HG03439 (cell line): ENCODE measurements around the gene AGBL4.

Experiments used
- ATAC-seq: cut with Tn5 transposase; IDR thresholded peaks from one replicate; pipeline ENCODE4 v1.9.1; 2021; ENCODE audit warnings: mild to moderate bottlenecking, moderate library complexity; ENCODE audit not compliant: unreplicated experiment

AGBL4 gene

DNA sequence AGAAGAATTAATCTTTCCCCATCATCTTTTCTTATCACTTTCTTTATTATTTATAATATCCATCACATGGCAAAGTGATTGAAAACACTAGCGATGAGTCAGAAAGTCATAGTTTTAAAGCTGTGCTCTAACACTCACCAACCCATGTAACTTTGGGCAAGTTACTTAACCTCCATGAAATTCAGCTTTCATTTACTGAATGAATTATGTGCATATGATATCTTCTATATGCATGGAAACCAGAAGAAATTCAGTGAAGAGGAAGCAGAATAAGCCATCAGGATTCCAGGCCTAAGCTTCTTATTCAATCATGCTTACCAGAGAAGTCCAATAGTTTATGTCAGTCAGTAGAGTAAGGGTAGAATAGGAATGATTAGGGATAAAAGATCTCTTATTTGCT is 300.1 kb downstream of the AGBL4 start:
- ATAC-seq = no peak

DNA sequence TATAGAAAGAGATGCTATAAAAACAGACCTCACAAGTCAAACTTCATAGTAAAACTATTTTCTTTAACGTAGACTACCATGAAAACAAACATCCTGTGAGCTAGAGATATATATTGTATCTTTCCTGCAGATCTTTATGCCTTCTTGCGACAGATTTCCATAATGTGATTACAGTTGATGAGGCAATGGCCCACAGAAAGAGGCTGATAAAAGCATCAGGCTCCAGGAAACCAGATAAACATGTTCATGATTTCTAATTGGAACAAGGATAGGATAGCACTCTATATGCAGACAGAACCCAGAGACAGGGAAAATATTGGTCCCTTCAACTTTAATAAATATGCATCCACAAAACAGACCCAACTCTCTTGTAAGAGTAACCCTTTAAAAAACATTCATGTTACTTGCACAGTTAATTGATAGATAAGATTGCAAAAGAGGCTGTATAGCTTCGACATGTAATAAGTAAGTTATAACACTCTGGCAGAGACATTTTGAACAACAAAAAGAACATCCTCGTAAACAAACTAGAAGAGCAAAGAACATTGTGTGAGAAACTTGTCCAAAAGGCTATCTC is 329.4 kb downstream of the AGBL4 start:
- ATAC-seq = no peak

DNA sequence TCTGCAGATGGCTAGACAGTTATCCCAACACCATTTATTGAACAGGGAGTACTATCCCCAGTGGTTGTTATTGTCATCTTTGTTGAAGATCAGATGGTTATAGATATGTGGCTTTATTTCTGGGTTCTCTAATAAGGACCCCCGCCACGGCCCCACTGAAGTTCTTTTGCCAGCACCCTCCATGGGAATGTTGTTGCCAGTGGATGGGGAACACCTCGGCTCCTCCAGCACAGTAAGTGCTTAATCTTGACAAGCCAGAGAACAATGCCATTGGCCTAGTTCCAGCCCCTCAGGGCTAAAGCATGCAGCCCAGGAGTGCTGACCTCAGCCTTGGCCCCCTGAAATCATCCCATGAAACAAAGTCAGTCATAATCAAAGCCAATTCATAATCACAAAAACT is 337.6 kb downstream of the AGBL4 start:
- ATAC-seq = no peak

DNA sequence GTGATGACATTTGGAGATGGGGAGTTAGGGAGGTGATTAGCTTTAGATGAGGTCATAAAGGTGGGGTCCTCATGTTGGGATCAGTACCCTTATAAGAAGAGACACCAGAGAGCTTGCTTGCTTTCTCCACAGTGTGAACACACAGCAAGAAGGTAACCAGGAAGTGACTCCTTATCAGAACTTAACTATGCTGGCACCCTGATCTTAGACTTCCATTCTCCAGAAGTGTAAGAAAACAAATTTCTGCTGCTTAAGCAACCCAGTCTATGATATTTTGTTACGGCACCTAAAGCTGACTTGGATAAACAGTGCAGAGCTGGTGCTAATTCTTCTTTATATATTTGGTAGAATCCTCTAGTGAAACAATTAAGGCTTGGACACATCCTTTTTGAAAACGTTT is 346.0 kb downstream of the AGBL4 start:
- no peak for ATAC-seq

DNA sequence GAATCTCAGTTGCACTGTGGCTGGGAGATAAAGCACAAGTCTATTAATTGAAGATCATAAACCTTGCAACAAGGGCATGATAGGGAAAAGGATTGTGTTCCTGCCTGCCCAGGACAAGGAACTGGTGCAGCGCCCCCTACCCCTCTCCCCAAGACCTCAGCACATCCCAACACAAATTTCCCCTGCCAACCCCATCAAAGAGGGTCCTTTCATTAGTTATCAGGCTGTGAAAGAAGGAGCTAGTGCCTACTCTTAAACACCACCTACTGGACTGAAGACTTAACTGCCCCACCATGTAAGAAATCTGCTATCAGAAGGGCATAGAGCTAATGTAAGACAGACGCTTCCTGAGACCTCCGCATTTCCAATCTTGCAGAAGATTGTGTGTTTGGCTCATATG is 372.6 kb downstream of the AGBL4 start:
- no peak for ATAC-seq

DNA sequence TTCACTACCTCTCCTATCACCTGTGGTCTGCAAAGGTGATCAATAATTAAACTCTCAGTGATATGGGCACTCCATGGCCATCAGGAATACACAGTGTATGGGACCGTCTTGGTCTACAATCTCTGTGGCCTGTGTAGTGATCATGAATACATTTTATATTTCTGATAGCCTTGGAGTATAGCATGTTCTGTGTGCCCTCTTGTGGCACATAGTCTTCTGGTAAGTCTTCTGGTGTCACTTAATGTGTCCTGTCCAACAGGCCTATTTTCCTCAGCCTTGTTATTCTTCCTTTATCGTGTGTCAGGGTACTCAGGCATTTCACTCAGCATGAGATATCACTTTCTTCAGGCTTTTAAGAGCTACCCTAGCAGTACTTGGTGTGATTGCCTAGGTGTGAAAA is 393.6 kb downstream of the AGBL4 start:
- ATAC-seq = no peak

DNA sequence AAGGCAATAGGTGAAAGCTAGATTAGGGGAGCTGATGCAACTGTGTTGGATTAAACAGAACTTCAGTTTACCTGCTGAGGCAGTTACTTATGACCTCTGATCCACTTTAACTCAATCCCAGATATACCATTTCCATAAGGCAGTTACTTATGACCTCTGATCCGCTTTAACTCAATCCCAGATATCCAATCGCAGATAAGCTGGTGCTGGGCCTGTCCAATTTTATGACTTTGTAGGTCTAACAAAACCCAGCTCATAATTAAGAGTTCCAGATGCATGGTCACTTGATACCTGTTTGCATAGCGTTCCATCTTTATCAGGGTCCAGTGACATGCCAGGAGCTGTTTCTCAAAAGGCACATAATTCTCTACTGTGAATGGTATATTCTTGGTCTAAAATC is 396.0 kb downstream of the AGBL4 start:
- ATAC-seq = no peak

DNA sequence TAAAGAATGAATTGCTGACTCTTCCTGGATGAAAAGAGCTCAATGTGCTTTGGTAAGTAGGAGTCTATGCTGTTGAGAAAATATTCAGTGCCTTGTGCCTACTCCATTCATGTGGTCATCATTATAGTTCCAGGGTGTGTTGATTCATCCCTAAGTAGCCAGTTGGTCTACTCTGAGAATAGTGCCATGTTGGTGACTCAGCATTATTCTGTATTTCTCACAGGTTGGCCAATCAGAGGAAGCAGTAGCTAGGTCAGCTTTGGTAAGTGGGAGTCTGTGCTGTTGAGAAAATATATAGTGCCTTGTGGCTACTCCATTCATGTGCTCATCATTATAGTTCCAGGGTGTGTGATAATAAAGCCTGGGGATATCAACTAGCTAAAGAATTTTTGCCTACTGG is 397.3 kb downstream of the AGBL4 start:
- ATAC-seq = no peak

DNA sequence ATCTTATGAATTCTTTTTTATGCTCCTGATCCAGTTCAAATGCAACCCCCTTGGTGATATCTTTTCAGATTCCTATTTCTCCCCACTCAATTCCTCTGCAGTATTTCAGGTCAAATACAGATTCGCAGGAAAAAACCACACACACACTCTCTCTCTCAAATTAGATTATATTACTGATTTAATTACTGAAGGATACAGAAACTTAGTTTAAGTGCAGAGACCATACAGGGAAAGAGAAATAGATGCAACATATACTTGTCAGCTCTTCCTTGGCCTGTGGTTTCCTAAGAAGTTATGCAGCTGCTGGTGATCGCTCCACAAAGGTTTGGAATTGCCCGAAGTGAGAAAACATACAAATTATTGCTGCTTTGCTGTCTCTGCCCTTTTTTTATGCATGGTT is 400.9 kb downstream of the AGBL4 start:
- no peak for ATAC-seq

DNA sequence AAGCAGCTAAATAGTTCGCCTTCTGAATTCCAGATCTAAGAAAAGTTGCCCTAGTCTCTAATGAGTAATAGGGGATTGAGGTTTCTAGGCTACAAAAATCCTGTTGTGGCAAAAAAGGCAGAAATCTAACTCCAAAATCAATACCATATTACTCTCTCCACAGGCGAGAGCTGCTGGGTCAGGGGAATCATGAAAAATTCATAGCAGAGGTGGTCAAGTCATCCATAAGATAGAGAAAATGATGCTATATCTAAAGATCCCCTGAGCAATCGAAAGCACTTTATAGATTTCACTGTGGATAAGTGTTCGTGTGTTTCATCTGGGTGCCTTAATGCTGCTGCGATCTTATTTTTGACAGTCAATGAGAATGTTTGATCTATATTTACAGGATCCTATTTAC is 417.7 kb downstream of the AGBL4 start:
- no peak for ATAC-seq

DNA sequence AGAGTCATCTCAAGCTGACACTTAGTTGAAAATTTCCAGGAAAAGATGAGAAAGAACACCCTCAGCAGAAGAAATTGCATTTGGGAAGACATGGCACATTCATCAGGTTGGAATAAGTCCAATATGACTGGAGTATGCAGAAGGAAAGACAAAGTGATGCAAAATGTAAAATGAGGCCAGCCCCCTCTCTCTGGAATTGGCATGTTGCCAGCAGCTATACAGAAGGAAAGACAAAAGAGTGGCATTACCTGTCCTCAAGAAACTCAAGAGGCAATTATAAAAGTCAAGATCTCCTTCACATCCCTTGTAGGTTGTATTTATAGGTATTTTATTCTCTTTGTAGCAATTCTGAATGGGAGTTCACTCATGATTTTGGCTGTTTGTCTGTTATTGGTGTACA is 426.3 kb downstream of the AGBL4 start:
- no peak for ATAC-seq

DNA sequence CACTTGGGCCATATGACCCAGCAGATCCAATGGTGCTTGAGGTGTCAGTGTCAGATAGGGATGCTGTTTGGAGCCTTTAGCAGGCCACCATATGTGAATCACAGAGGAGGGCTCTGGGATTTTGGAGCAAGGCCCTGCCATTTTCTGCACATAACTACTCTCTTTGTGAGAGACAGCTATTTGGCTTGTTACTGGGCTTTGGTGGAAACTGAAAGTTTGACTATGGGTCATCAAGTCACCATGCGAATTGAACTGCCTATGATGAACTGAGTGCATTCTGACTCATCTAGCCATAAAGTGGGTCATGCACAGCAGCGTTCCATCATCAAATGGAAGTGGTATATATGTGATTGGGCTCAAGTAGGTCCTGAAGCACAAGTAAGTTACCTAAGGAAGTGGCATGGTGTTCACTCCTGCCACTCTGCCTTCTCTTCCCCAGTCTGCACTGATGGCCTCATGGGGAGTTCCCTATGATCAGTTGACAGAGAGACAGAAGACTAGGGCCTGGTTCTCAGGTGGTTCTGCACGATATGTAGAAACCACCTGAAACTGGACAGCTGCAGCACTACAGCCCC is 447.3 kb downstream of the AGBL4 start:
- ATAC-seq = no peak

DNA sequence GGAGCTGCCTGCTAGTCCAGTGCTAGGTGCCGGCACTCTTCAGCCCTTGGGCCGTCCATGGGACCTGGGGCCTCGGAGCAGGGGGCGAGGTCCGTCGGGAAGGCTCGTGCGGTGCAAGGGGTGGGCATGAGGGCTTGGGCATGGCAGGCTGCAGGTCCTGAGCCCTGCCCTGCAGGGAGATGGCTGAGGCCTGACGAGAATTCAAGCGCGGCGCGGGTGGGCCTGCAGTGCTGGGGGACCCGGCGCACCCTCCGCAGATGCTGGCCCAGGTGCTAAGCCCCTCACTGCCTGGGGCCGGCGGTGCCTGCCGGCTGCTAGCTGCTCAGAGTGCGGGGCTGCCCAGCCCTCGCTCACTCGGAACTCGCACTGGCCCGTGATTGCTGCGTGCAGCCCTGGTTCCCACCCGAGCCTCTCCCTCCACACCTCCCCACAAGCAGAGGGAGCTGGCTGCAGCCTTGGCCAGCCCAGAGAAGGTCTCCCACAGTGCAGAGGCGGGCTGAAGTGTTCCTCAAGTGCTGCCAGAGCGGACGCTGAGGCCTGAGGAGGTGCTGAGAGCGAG is 467.0 kb downstream of the AGBL4 start:
- no peak for ATAC-seq

DNA sequence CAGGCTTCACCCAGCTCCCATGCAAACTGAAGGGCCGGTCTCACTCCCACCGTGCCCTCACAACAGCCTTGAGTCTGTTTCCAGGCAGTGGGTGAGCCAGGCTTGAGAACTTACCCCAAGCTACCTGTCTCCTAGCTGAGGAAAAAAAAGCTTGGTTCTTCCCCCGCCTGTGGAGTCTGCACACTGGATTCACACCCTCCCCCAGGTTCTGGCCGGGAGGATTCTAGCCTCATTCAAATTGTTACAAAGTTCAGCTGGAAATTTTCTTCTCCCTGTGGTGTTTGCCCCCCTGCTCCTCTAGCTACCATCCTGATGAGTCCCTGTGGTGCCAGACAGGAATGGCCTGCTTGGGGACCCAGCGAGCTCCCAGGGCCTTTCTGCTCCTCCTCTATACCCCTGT is 471.7 kb downstream of the AGBL4 start:
- no peak for ATAC-seq

DNA sequence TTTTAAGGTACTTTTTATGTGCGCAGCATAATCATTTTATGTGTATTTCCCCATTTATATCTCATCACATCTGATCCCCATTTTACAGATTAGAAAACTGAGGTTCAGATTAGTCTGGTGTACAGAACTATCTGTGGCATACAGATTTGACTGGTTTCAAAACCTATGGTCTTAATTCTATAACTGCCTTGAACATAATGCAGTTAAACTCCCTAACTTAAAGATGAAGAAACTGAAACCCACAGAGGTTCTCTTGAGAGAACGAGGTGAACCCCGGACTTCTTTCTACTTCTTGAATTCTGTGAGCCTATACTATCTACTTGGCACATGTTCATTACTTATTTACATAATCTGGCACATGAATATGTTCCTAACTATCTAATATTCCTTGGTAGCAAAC is 479.1 kb downstream of the AGBL4 start:
- no peak for ATAC-seq

DNA sequence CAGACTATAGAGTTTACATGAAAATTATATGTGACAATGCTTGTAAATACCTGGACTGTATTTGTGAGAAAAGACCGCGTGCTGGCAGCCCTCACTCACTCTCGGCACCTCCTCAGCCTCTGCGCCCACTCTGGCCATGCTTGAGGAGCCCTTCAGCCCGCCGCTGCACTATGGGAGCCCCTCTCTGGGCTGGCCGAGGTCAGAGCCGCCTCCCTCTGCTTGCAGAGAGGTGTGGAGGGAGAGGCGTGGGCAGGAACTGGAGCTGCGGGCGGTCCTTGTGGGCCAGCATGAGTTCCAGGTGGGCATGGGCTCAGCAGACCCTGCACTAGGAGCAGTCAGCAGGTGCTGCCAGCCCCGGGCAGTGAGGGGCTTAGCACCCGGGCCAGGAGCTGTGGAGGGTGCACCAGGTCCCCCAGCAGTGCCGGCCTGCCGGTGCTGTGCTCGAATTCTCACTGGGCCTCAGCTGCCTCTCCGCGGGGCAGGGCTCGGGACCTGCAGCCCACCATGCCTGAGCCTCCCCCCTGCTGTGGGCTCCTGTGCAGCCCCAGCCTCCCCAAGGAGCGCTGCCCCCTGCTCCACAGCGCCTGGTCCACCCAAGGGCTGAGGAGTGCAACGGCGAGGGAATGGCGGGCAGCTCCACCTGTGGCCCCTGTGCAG is 482.5 kb downstream of the AGBL4 start:
- no peak for ATAC-seq

DNA sequence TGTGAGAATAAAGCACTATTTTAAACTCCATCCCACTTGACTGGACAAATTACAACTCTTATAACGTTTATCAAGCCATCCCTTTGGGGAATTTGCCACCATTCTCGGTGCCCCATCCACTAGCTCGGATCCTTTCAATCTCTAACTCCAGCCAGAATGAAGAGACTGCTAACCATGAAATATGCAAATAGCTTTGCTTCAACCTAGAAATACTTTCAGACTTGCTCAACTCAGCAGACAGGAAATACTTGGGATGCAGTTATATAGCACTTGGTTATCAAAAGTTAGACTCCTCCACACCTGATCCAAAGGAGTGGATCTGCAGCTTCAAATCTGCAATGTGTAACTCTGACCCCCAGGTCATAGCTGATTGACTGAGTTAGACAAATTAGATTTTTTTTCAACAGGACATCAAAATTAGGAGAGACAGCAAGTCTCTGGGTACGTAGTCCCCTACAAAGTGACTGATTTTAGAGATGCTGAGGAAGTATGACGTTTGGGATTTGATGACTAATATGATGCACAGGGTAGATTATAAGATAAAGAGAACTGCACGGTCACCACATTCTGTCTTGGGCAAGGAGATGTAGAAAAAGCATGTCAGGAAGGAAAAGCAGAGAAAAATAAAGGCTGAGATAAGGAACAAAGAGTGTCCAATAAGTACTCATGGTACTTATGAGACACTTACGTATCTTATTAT is 496.0 kb downstream of the AGBL4 start:
- ATAC-seq = no peak

DNA sequence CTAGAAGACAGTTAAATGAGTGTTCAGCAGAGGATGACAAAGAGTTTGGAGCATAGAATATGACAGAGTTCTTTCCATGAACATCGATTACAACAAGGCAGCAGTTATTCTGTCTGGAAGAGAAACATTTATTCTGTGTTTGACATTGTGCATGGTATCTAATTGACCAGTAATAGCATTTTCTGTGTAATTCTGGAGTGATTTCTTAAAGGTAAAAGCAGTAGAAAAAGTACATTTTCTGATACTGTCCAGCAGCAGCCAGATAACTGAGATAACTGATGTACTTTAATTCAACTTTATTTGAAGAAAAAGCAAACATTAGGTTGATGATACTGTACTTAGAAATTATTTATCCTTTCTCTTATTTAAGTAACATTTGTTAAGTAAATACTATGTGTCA is 497.1 kb downstream of the AGBL4 start:
- no peak for ATAC-seq

DNA sequence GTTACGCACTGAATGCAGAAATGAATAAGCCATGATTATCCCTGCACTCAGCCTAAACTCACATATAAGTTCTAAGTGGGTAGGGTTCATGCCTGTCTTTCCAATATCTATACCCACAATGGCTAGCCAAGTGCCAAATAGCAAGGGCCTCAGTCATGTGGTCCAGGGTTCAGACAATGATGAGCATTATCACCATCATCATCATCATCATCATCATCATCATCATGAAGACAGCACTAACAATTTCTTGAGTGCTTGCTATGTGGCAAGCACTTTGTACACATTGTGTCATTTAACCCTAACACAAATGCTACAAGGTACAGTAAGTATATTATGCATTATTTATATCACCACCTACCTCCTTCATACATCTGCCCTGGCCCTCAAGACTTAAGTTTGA is 500.0 kb downstream of the AGBL4 start:
- ATAC-seq = no peak

DNA sequence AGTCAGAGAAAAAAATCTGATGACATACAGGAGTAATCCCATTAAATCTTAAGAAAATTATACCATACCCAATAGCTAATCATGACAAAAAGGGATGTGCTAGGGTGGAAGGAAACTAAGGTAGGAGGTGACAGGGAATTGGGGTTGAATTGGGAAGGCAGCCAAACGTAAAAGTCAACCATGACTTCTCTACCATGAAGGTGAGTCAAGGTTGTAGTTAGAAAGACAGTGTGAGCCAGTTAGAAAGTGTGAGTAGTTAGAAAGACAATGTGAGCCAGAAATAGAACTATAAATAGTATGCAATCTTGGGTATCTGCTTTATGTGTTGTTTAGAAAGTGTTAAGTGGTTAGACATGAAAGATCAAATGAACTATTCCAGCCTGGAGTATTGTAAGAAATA is 556.8 kb downstream of the AGBL4 start:
- no peak for ATAC-seq

DNA sequence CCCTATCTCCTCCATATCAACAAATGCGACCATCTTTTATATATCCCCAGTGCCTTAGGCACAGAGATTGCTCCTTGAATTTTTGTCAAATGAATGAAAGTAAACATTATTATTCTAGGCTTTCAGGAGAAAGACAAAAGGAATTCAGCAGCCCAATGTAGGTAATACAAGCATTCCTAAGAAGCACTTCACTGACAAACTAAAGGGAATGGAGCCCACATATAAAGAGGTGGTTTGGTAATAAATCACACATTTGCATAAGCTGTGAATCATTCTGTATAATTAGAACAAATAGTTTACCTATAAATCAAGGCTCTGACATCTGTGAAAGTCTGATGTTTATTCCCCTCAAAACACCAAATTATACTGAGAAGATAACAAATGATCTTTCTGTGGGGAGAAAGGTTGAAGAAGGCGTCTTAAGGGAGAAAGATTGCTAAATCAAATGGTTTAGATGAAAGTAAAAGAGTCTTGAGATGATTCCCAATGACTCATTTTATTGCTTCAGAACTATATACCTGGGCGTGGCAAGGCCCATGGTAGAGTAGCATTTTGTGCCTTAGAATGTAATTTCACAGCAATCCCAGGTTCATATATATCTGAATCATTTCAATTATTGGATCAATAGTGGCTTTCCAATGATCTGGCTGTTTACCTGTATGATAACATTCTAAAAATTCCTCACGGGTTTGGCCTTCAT is 558.1 kb downstream of the AGBL4 start:
- no peak for ATAC-seq
